Stomach smooth muscle (tissue), 2 donors: ENCODE measurements around the gene CWH43.
"Not testable (repeated sequence)": the region's sequence is repeated elsewhere in the genome, so short reads cannot be mapped to it uniquely, and the experiment has no call there.

Experiments
- H3K27ac ChIP-seq: one replicate; pipeline ENCODE4 v1.7.0; 2013; ENCODE audit warnings: mild to moderate bottlenecking, low read length, inconsistent platforms
- H3K27me3 ChIP-seq, 2 donors: one replicate each; pipeline ENCODE4 v1.7.0; 2013; ENCODE audit warnings: low read length in 2 of 2; ENCODE audit not compliant: insufficient read depth in 2 of 2, control insufficient read depth in 1 of 2
- H3K36me3 ChIP-seq, 2 donors: one replicate each; pipeline ENCODE4 v1.7.0; 2013; ENCODE audit warnings: low read length in 2 of 2; ENCODE audit not compliant: control insufficient read depth in 2 of 2, insufficient read depth in 2 of 2
- H3K4me1 ChIP-seq: one replicate; pipeline ENCODE4 v1.7.0; 2013; ENCODE audit warnings: low read length; ENCODE audit not compliant: control insufficient read depth, insufficient read depth
- H3K4me3 ChIP-seq, 2 donors: one replicate each; pipeline ENCODE4 v1.7.0; 2013; ENCODE audit warnings: low read length in 2 of 2
- H3K9ac ChIP-seq, 2 donors: one replicate each; pipeline ENCODE4 v1.7.0; 2013; ENCODE audit warnings: low read length in 2 of 2, mild to moderate bottlenecking in 1 of 2
- H3K9me3 ChIP-seq, 2 donors: one replicate each; pipeline ENCODE4 v1.7.0; 2013; ENCODE audit warnings: low read length in 2 of 2; ENCODE audit not compliant: control insufficient read depth in 2 of 2
- donor health status: healthy.
- donor health status: Pancreatic carcinoma.

The CWH43 gene

DNA sequence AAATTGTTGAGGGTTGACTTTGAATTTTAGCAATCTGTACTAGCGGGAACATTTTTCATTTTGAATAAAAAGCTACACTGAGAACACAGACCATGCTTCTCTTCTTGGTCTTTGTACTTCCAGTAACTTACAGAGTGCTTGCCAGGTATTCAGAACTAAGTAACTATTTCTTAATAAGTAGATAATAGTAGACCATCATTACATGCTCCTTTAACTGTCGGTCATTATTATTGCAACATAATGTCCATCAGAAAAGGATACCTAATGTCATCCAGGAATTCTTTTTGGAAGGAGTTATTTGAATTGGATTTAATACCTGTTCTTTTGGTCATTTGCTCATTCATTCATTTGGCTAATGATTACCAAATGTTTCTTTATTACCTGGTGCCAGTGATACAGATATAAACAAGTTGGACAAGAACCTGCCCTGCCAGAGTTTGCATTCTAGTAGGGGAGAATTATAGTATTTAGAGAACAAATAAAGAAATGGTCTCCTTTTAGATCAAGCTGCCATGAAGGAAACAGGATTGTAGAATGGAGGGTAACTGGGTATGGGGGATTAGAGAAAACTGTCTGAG is 32.7 kb downstream of the CWH43 start:
- Histone ChIP-seq H3K27me3 (no peaks in the 10 kb centered on the region), H3K4me1 (no peaks in the 10 kb centered on the region), H3K36me3 (no peaks in the 10 kb centered on the region), H3K27ac (no peak overlapping the region), H3K4me3 (no peak overlapping the region), H3K9ac (no peak overlapping the region), H3K9me3 (no peaks in the 10 kb centered on the region)

DNA sequence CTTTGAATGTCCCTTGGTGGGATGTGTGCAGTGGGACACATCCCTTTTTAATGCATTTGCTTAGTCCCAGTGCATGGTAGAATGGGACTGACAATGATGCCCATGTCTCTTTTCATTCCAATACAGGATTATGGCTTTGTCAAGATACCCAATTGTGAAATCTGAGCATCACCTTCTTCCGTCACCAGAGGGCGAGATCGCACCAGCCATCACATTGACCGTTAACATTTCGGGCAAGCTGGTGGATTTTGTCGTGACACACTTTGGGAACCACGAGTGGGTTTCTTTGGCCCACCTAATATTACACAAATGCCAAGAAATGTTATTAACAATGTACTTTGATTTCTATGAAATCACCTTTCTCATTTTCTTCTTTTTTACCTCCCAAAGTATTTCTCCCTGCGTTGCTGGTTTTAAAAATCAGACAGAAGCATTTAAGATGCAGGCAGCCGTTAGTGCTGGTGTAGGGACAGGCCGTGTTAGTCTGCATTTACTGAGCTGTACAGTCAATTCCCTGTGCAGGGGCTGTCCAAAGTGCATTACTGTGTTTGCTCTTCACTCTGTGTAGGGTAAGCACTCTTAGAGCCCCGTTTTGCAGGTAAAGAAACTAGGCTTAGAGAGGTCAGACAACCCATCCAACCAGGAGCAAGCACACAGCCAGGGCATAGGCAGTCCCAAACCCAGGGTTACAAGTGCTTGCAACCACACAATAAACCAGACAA is 46.5 kb downstream of the CWH43 start:
- H3K4me1 ChIP-seq: no peaks in the 10 kb centered on the region

GRCh38 chr4:49036528-49036927 is 50.5 kb downstream of the CWH43 start:
- H3K9me3 ChIP-seq: no peaks in the 10 kb centered on the region
- H3K27me3 ChIP-seq: no peaks in the 10 kb centered on the region
- H3K36me3 ChIP-seq: no peaks in the 10 kb centered on the region
- no peak overlapping the region for H3K27ac ChIP-seq
- no peak overlapping the region for H3K9ac ChIP-seq
- H3K4me3 ChIP-seq: no peak overlapping the region
- H3K4me1 ChIP-seq: no peaks in the 10 kb centered on the region

More for the DNA sequence above, 46.5 kb downstream of the CWH43 start:
- Histone ChIP-seq H3K27ac (no peak overlapping the region), H3K36me3 (no peaks in the 10 kb centered on the region), H3K4me3 (no peak overlapping the region), H3K27me3 (no peaks in the 10 kb centered on the region), H3K9me3 (no peaks in the 10 kb centered on the region), H3K9ac (no peak overlapping the region)

DNA sequence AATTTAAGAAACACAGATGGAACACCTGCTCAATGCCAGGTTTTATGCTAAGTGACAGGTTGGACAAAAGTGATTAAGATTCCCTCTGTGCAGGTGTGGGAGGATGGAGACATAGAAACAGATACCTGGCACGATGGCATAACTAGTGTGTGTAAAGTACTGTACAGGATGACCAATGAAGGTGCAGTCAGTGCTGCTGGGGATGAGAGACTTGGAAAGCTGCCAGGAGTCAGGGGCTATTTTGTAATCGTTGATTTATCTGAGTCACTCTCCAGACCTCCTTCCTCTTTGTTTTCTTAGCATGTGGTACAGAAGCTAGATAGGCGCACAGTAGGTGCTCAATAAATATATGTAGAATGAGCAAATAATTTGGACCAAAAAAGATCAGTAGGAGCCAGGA is 58.2 kb downstream of the CWH43 start:
- Histone ChIP-seq H3K9ac (no peak overlapping the region), H3K27me3 (no peaks in the 10 kb centered on the region), H3K27ac (no peak overlapping the region), H3K36me3 (no peaks in the 10 kb centered on the region), H3K4me3 (no peak overlapping the region), H3K9me3 (peaks cover 0 to 3% of the 10 kb centered on the region in 2 donors), H3K4me1 (no peaks in the 10 kb centered on the region)

DNA sequence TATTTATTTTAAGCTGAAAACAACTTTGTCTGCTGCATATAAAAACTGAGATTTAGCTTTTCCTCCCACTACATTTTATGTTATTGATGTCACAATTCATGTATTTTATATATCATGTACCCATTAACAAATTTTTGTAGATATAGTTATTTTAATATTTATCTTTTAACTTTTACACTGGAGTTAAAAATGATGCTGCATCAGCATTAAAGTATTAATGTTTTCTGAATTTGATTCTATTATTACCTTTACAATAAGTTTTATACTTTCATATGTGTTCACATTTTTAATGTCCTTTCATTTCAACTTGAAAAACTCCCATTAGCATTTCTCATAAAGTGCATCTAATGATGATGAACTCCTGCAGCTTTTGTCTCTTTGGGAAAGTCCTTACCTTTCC is 72.2 kb downstream of the CWH43 start:
- Histone ChIP-seq H3K4me1 (no peaks in the 10 kb centered on the region), H3K9me3 (peaks cover 4 to 12% of the 10 kb centered on the region in 2 donors), H3K36me3 (no peaks in the 10 kb centered on the region), H3K9ac (no peak overlapping the region), H3K27ac (no peak overlapping the region), H3K4me3 (no peak overlapping the region), H3K27me3 (no peaks in the 10 kb centered on the region)

DNA sequence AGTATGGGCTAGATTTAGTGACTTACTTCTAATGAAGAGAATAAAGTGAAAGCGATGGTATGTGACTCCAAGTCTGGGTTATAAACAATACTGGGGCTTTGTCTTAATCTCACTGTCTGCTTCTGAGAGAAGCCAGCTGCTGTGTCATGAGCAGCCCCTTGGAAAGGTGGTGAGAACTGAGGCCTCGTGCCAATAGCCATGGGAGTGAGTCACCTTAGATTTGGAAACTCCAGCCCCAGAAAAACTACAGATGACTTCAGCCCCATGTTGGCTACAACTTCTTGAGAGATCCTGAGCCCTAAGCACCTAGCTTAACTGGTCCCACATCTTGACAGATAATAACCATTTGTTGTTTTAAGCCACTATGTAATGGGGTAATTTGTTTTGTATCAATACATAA is 77.6 kb downstream of the CWH43 start:
- Histone ChIP-seq H3K9ac (no peak overlapping the region), H3K9me3 (peaks cover 4 to 12% of the 10 kb centered on the region in 2 donors), H3K4me1 (no peaks in the 10 kb centered on the region), H3K4me3 (no peak overlapping the region), H3K27me3 (no peaks in the 10 kb centered on the region), H3K27ac (no peak overlapping the region), H3K36me3 (no peaks in the 10 kb centered on the region)

GRCh38 chr4:49072196-49072595 is 86.1 kb downstream of the CWH43 start:
- not testable (repeated sequence) for H3K36me3 ChIP-seq, H3K4me3 ChIP-seq, H3K27ac ChIP-seq

DNA sequence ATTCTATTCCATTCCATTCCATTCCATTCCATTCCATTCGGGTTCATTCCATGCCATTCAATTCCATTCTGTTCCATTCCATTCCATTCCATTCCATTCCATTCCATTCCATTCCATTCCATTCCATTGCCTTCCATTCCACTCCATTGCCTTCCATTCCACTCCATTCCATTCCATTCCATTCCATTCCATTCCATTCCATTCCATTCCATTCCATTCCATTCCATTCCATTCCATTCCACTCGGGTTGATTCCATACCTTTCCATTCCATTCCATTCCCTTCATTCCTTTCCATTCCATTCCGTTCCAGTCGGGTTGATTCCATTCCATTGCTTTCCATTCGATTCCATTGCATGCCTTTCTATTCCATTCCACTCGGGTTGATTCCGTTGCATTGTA is 105.8 kb downstream of the CWH43 start:
- H3K9ac ChIP-seq, H3K27me3 ChIP-seq, H3K9me3 ChIP-seq, H3K27ac ChIP-seq, H3K4me3 ChIP-seq, H3K4me1 ChIP-seq, H3K36me3 ChIP-seq: not testable (repeated sequence)

More at GRCh38 chr4:49072196-49072595, 86.1 kb downstream of the CWH43 start:
- H3K9me3 ChIP-seq, H3K9ac ChIP-seq, H3K27me3 ChIP-seq, H3K4me1 ChIP-seq: not testable (repeated sequence)

GRCh38 chr4:49092608-49093135 is 106.6 kb downstream of the CWH43 start:
- H3K27ac ChIP-seq, H3K36me3 ChIP-seq, H3K27me3 ChIP-seq, H3K4me3 ChIP-seq, H3K9ac ChIP-seq, H3K4me1 ChIP-seq: not testable (repeated sequence)
- peaks cover 5 to 12% of the 10 kb centered on the region in 2 donors for H3K9me3 ChIP-seq

DNA sequence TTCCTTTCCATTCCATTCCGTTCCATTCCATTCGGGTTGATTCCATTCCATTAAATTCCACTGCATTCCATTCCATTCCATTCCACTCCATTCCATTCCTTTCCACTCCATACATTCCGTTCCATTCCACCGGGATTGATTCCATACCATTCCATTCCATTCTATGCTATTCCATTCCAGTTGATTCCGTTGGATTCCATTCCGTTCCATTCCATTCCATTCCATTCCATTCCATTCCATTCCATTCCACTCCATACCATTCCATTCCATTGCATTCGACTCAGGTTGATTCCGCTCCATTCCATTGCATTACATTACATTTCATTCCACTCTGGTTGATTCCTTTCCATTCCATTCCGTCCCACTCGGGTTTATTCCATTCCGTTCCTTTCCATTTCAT is 110.1 kb downstream of the CWH43 start:
- peaks cover 8 to 15% of the 10 kb centered on the region in 2 donors for H3K9me3 ChIP-seq
- H3K36me3 ChIP-seq, H3K9ac ChIP-seq, H3K27ac ChIP-seq, H3K4me1 ChIP-seq, H3K27me3 ChIP-seq, H3K4me3 ChIP-seq: not testable (repeated sequence)

DNA sequence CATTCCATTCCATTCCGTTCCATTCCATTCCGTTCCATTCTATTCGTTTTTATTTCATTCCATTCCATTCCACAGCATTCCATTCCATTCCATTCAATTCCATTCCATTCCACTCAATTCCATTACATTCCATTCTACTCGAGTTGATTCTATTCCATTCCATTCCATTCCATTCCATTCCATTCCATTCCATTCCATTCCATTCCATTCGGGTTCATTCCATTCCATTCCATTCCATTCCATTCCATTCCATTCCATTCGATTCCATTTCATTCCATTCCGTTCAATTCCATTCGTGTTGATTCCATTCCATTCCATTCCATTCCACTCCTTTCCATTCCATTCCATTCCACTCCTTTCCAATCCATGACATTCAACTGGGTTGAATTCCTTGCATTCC is 110.6 kb downstream of the CWH43 start:
- not testable (repeated sequence) for H3K4me1 ChIP-seq, H3K36me3 ChIP-seq, H3K4me3 ChIP-seq, H3K27ac ChIP-seq, H3K27me3 ChIP-seq, H3K9ac ChIP-seq
- peaks cover 8 to 11% of the 10 kb centered on the region in 2 donors for H3K9me3 ChIP-seq
